Ovary (tissue), 3 donors: ENCODE measurements around the gene PPIH.

Source experiments
- POLR2A ChIP-seq: fragments of 450-650 bp; IDR thresholded peaks from one replicate; pipeline ENCODE4 v1.6.1; 2017; ENCODE audit warnings: antibody characterized with exemption, mild to moderate bottlenecking, moderate library complexity
- TF ChIP-seq, protein P1 (sequence below), 3 donors: fragments of 450-650 bp in 2 of 3; fragments of 200-600 bp in 1 of 3; IDR thresholded peaks; one replicate each; pipeline versions ENCODE4 v1.5.1 to v1.8.0; 2016 to 2022; ENCODE audit warnings: antibody characterized with exemption in 3 of 3, mild to moderate bottlenecking in 1 of 3
- donor health status: DM: no; HTN: no; CAD: no.

DNA sequence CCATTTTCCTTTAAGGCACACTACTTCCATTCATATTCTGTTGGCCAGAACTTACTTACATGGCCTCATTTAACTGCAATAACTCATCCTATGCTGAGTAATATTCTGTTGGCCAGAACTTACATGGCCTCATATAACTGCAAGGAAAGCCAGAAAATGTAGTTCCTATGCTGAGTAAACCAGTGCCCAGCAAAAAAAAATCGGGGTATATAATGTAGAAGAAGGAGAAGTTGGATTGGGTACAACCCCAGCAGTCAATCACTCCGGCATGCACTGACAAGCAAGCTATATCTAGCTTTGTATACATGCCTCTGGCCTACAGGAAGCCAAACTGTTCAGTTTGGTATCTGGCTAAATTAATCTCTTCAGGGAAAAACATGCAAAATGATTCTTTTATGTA lies 39.4 kb upstream of the PPIH start:
- TF ChIP-seq POLR2A = no peak
- TF ChIP-seq, protein P1, sequence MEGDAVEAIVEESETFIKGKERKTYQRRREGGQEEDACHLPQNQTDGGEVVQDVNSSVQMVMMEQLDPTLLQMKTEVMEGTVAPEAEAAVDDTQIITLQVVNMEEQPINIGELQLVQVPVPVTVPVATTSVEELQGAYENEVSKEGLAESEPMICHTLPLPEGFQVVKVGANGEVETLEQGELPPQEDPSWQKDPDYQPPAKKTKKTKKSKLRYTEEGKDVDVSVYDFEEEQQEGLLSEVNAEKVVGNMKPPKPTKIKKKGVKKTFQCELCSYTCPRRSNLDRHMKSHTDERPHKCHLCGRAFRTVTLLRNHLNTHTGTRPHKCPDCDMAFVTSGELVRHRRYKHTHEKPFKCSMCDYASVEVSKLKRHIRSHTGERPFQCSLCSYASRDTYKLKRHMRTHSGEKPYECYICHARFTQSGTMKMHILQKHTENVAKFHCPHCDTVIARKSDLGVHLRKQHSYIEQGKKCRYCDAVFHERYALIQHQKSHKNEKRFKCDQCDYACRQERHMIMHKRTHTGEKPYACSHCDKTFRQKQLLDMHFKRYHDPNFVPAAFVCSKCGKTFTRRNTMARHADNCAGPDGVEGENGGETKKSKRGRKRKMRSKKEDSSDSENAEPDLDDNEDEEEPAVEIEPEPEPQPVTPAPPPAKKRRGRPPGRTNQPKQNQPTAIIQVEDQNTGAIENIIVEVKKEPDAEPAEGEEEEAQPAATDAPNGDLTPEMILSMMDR (IDR thresholded peaks at IDR 0.05) = no peak
